SU-DHL-6 (cell line): ENCODE results near the gene RNF14.

ENCODE experiments used
- CTCF ChIP-seq: fragments of 200-600 bp; sonication (generic); IDR thresholded peaks from one replicate; pipeline ENCODE4 v1.5.1; 2017; ENCODE audit warnings: antibody characterized with exemption, mild to moderate bottlenecking, low read length, moderate library complexity; ENCODE audit not compliant: insufficient read depth, poor library complexity, severe bottlenecking
- EZH2phosphoT487 ChIP-seq: fragments of 200-600 bp; sonication (generic), shearing (Covaris generic); conservative IDR thresholded peaks from 2 replicates; pipeline ENCODE4 v1.6.1; 2018; ENCODE audit warnings: mild to moderate bottlenecking, antibody characterized with exemption, low read length, moderate library complexity, mixed read lengths

GRCh38 chr5:141928051-141928450 lies 40.9 kb upstream of the RNF14 start:
- TF ChIP-seq CTCF (no peak), EZH2phosphoT487 (no peak)
